NB4 (cell line): Measurements from ENCODE around the gene PRPSAP2.

Experiments
- DNase-seq: peaks from one replicate; pipeline ENCODE4 v3.0.0; 2010; ENCODE audit warnings: low read depth
- H3K4me3 ChIP-seq: one replicate; pipeline ENCODE4 v1.5.1; 2011; ENCODE audit warnings: mild to moderate bottlenecking, low read depth, low read length, moderate library complexity
- CTCF ChIP-seq: IDR thresholded peaks from one replicate; pipeline ENCODE4 v1.5.1; 2012; ENCODE audit warnings: low read depth, low read length
- MAX ChIP-seq: IDR thresholded peaks from 2 replicates; pipeline ENCODE4 v1.6.1; 2011; ENCODE audit warnings: low read depth, low read length
- MYC ChIP-seq: IDR thresholded peaks from 2 replicates; pipeline ENCODE4 v1.6.1; 2011; ENCODE audit warnings: low read depth, low read length
- POLR2A ChIP-seq: IDR thresholded peaks from 2 replicates; pipeline ENCODE4 v1.6.1; 2011; ENCODE audit warnings: mild to moderate bottlenecking; ENCODE audit not compliant: insufficient read length; ENCODE audit errors: extremely low read depth

PRPSAP2 gene

DNA sequence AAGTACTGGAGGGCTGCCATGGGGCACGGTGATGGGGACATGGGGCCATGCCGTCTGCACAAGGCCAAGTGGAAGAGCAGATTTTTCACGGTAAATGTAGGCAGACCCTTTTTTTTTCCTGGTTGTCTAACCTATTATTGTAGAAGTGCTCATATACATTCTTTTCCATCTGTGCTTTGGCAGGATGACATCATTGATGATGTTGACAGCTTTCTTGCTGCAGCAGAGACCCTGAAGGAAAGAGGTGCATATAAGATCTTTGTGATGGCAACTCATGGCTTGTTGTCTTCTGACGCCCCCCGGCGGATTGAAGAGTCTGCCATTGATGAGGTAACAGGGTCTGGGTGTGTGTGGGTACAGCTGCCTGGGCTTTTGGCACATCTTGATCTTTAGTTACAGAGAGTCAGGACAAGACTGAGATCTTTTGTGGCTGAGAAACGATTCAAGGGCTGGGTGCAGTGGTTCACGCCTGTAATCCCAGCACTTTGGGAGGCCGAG, 70.7 kb downstream of the PRPSAP2 start:
- no peak overlapping the region for H3K4me3 ChIP-seq
- DNase-seq = no peak
- TF ChIP-seq MYC (no peak), CTCF (no peak), MAX (no peak), POLR2A (no peak)

- TF ChIP-seq MYC (no peak), MAX (no peak), CTCF (no peak), POLR2A (no peak)
- no peak overlapping the region for H3K4me3 ChIP-seq
- no peak for DNase-seq
Measured at GRCh38 chr17:18932360-18933055, 74.6 kb downstream of the PRPSAP2 start.

- TF ChIP-seq MAX = no peak
- TF ChIP-seq MYC = no peak
- TF ChIP-seq CTCF = no peak
- TF ChIP-seq POLR2A = no peak
- DNase-seq = peak; percentile 34
Measured at GRCh38 chr17:18933102-18934058, 75.4 kb downstream of the PRPSAP2 start.

DNA sequence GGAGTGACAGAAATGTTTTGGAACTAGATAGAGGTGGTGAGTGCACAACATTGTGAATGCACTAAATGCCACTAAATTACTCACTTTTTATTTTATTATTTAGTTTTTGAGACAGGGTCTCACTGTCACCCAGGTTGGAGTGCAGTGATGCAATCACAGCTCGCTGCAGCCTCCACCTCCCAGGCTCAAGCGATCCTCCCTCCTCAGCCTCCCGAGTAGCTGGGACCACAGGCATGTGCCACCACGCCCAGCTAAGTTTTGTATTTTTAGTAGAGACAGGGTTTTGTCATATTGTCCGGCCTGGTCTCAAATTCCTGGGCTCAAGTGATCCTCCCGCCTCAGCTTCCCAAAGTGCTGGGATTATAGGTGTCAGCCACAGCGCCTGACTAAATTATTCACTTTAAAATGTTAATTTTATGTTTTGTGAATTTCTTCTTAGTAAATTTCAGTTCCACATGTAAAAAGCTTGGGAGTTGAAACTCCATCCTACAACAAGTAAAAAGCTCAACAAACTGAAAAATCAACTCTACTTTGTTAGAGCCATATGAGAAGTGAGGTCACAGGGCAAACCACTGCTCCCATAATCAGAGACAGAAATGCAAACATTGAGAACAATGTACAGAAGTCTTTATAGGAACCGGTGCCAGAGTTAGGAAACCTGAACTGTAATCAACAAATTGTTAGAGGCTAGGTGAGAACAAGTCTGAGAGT, 80.2 kb downstream of the PRPSAP2 start:
- no peak overlapping the region for H3K4me3 ChIP-seq
- DNase-seq = no peak
- TF ChIP-seq CTCF = no peak
- no peak for TF ChIP-seq POLR2A
- TF ChIP-seq MAX = no peak
- no peak for TF ChIP-seq MYC

More at GRCh38 chr17:18933102-18934058, 75.4 kb downstream of the PRPSAP2 start:
- H3K4me3 ChIP-seq = no peak overlapping the region

DNA sequence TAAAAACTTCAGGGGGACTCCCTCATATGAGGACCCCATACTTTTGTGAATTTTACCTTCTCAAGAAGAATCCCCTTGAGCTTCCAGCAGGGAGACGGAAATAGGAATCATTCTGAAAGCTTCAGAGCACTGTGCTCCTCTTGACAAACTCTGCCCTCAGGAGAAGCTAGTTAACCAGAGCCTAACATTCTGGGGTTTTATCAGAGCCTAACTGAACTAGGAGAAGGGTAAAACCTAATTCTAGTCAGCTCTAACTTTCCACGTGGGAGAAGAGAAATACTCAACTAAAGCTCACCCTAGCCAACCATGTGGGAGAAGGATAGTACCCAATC, 80.7 kb downstream of the PRPSAP2 start:
- TF ChIP-seq MAX (no peak), MYC (no peak), POLR2A (no peak), CTCF (no peak)

More for the DNA sequence above, 80.7 kb downstream of the PRPSAP2 start:
- no peak for DNase-seq
- H3K4me3 ChIP-seq = no peak overlapping the region
